ENCODE results near the gene MIPEP.

MIPEP gene

DNA sequence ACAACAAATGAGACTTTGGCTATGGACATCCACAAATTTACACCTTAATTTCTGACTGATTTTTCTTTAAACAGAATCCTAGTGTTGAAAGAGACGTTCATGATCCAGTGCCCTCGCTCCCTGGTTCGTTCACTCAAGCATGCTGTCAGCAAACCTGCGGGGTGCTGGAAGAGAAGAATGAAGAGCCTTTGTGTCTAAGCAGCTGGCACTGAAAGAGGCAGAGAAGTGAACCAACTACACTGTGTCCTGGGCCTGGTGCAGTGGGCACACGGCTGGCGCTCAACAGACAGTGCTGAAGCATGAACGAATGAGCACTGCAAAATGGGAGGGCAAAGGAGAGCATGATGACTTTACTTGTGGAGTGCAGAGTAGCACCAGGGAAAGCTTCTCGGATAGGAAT lies 46.8 kb downstream of the MIPEP start:
- Histone ChIP-seq H3K27ac (no peak overlapping the region), H3K4me3 (no peak overlapping the region)
- TF ChIP-seq, protein P1, sequence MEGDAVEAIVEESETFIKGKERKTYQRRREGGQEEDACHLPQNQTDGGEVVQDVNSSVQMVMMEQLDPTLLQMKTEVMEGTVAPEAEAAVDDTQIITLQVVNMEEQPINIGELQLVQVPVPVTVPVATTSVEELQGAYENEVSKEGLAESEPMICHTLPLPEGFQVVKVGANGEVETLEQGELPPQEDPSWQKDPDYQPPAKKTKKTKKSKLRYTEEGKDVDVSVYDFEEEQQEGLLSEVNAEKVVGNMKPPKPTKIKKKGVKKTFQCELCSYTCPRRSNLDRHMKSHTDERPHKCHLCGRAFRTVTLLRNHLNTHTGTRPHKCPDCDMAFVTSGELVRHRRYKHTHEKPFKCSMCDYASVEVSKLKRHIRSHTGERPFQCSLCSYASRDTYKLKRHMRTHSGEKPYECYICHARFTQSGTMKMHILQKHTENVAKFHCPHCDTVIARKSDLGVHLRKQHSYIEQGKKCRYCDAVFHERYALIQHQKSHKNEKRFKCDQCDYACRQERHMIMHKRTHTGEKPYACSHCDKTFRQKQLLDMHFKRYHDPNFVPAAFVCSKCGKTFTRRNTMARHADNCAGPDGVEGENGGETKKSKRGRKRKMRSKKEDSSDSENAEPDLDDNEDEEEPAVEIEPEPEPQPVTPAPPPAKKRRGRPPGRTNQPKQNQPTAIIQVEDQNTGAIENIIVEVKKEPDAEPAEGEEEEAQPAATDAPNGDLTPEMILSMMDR (IDR thresholded peaks at IDR 0.05), result no peak
- DNase-seq (ENCODE audit: low spot score), result no peak

DNA sequence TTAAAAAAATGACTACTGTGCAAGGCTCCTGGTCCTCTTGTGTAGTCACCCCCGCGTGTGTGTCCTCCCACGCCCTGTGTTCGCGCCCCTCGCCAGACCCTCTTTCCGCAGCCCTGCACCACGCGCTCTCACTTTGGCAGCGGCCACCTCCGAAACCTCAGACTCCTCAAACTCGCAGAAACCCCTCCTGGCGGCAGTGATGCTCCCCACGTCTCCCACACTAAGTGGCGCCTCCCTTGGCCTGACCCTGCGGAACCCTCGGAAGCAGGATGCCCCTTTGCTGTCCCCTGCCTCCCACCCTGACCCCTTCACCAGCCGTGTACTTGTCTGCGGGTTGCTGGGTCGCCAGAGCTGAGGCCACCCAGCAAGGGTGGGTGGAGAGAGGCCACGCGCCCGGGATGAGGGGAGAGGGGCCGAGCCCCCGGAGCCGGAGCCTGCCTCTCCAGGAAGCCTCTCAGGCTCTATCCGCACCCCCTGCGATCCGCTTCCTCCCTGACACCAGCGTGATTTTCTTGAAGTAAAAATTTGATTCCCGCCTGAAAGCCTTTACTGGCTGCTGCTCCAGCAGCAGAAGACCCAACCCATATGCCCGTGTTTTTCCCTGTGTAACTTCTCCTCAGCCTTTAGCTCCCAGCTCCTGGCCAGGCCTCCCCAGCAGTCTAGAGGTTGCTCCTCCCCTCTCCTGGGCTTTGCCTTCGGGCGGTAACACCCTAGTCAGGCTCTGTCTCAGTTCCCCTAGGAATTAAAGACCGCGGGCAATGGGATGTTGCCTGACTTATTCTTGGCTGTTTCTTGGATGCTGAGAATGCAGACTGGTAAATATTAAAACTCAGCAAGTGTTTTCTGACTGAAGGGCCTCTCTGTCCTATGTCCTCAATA lies 55.2 kb downstream of the MIPEP start:
- TF ChIP-seq, protein P1 (IDR thresholded peaks at IDR 0.05), result no peak
- no peak overlapping the region for H3K4me3 ChIP-seq
- H3K27ac ChIP-seq, result no peak overlapping the region
- DNase-seq (ENCODE audit: low spot score), result no peak

DNA sequence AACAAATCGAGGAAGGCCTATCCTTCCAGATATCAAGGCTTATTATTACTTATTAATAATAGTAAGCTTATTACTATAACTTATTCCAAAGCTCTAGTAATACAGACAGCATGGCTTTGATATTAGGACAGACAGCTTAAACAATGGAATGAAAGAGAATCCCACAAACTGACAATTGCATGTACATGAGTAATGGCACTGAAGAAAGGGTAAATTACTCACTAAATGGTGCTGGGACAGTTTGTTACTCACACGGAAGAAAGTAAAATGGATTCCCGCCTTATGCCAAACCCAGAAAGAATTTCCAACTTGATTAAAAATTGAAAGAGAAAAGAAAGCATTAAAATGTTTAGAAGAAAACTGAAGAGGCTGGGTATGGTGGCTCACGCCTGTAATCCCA lies 60.3 kb downstream of the MIPEP start:
- TF ChIP-seq, protein P1 (IDR thresholded peaks at IDR 0.05), result no peak
- Histone ChIP-seq H3K4me3 (no peak overlapping the region), H3K27ac (no peak overlapping the region)

DNA sequence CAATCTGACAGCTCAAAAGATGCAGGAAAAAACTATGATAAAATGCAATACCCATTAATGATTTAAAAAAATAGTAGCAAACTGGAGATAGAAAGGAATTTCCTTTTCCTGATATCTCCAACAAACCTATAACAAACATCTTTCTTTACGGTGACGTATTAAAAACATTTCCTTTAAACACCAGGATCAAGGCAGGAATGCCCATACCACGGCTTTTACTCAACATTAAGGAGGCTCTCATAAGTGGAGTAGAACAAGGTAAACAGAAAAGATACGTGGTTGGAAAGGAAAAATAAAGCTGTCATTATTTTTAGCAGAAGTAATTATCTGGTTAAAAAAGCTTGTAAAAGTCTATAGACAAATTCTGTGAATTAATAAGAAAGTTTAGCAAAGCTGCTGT lies 61.1 kb downstream of the MIPEP start:
- no peak for DNase-seq (ENCODE audit: low spot score)
- H3K4me3 ChIP-seq, result no peak overlapping the region
- TF ChIP-seq, protein P1 (IDR thresholded peaks at IDR 0.05), result no peak
- no peak overlapping the region for H3K27ac ChIP-seq

More for the DNA sequence above, 60.3 kb downstream of the MIPEP start:
- DNase-seq (ENCODE audit: low spot score), result no peak

DNA sequence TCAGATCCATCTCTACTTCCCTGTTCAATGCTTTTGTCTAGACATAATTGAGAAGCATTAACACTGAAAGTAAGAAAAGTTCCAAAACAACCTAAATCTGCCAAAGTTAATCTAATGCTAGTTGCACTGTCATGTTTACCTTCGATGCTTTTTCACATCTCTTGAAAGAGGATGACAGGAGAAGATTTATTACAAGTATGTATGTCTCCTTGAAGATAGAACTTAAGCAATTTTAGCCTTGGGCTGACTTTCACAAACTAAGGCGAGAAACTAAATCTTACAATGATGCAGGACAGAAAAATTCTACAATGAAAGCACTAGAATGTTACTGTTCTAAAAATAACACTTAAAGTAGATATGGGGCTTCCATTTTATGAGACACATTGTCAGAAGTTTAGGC lies 64.0 kb downstream of the MIPEP start:
- TF ChIP-seq, protein P1 (IDR thresholded peaks at IDR 0.05), result no peak
- no peak overlapping the region for H3K27ac ChIP-seq

DNA sequence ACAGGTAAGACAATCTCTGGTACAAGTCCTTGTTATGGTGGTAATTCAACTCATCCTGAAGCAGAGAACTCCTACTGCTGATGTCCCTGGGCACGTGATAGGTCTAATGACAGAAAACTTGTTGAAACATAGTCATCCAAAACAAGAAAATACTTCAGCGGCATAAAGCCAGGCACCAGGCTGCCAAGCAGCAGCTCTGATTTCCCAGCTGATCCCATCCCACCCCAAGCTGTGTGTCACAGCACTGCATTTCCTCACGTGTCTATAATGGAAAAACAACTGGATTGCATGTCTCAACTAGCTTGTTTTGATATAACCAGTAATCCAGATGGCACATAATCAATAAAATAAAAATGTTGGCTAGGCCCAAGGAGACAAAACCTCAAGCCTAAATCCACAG lies 64.8 kb downstream of the MIPEP start:
- no peak for DNase-seq (ENCODE audit: low spot score)
- TF ChIP-seq, protein P1 (IDR thresholded peaks at IDR 0.05), result no peak
- Histone ChIP-seq H3K27ac (no peak overlapping the region), H3K4me3 (no peak overlapping the region)

More for the DNA sequence above, 64.0 kb downstream of the MIPEP start:
- H3K4me3 ChIP-seq, result no peak overlapping the region
- DNase-seq (ENCODE audit: low spot score), result no peak

DNA sequence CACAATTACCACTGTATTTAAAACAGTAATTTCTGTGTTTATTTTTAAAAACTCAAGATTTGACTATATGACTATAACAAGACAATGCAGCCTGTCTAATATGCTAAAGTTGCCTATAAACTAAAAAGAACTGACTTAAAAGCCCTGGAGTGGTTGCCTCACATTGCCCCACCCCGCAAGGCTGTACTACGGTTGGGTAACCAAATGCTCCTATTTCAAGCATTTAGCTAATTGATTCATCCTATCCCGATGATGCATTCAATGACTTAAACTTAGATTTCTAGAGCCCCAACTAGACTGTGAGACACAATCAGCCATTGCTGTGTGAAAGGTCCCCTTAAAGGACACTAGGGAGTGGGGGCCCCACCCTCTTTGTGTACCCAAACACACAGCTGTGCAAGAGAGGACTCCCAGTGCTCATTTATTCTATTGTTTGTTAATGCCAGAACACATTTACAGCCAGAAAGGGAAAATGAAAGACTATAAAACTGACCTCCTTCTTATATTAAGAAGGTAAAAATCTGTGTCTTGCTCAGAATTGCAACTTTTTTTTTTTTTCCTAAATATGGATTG lies 66.9 kb downstream of the MIPEP start:
- DNase-seq (ENCODE audit: low spot score), result no peak
- Histone ChIP-seq H3K4me3 (no peak overlapping the region), H3K27ac (no peak overlapping the region)
- TF ChIP-seq, protein P1 (IDR thresholded peaks at IDR 0.05), result no peak
